Transverse colon (tissue), 4 donors: ENCODE measurements around the gene PRPF6. TPM values are rescaled to one million over a fixed set of nuclear protein-coding genes. Genes with fewer than 3 reads are reported as not detected.

Source experiments
- DNase-seq: peaks from one replicate; pipeline ENCODE4 v3.0.0-alpha.2; 2019
- H3K27ac ChIP-seq, 4 donors: fragments of 200-600 bp; sonication (generic); 2 replicates each; pipeline ENCODE4 v1.5.1; 2016 to 2018; ENCODE audit warnings: inconsistent platforms in 4 of 4
- H3K27me3 ChIP-seq: fragments of 200-600 bp; sonication (generic); 2 replicates; pipeline ENCODE4 v1.5.1; 2017; ENCODE audit warnings: inconsistent platforms
- H3K36me3 ChIP-seq, 4 donors: fragments of 200-600 bp; sonication (generic); 2 replicates each; pipeline ENCODE4 v1.5.1; 2017 to 2019; ENCODE audit warnings: inconsistent platforms in 4 of 4
- H3K4me1 ChIP-seq, 4 donors: fragments of 200-600 bp; sonication (generic); 2 replicates each; pipeline ENCODE4 v1.5.1; 2017 to 2020; ENCODE audit warnings: inconsistent platforms in 4 of 4
- H3K4me3 ChIP-seq, 4 donors: fragments of 200-600 bp; sonication (generic); 1 replicate in 1 of 4; 2 replicates in 3 of 4; pipeline versions ENCODE4 v1.5.1 to v1.6.1; 2017 to 2019; ENCODE audit warnings: inconsistent platforms in 4 of 4
- H3K9me3 ChIP-seq, 2 donors: fragments of 200-600 bp; sonication (generic); 2 replicates each; pipeline ENCODE4 v1.5.1; 2017 to 2019; ENCODE audit warnings: inconsistent platforms in 2 of 2
- CTCF ChIP-seq, 5 experiments: fragments of 200-600 bp in 3 of 5; fragments of 450-650 bp in 2 of 5; sonication (generic) in 3 of 5; IDR thresholded peaks; 1 replicate in 2 of 5; 2 replicates in 3 of 5; pipeline ENCODE4 v1.5.1; 2016 to 2017; ENCODE audit warnings: antibody characterized with exemption in 5 of 5, inconsistent platforms in 3 of 5, mild to moderate bottlenecking in 2 of 5, moderate library complexity in 1 of 5
- EP300 ChIP-seq: sonication (generic); formaldehyde crosslinking; IDR thresholded peaks from one replicate; pipeline ENCODE4 v1.6.1; 2017; ENCODE audit warnings: antibody characterized with exemption, low read depth
- POLR2A ChIP-seq: fragments of 450-650 bp; IDR thresholded peaks from one replicate; pipeline ENCODE4 v1.6.1; 2016; ENCODE audit warnings: antibody characterized with exemption, mild to moderate bottlenecking, moderate library complexity
- POLR2AphosphoS5 ChIP-seq, 3 donors: sonication (generic); formaldehyde crosslinking; IDR thresholded peaks; one replicate each; pipeline ENCODE4 v1.6.1; 2016; ENCODE audit warnings: antibody characterized with exemption in 3 of 3
- WGBS, 2 donors: methylation state at CpG; one replicate each; pipeline ENCODE4 v1.1.5; 2018; ENCODE audit warnings: low coverage in 1 of 2; 5-methylcytosine and 5-hydroxymethylcytosine counted together
- in situ Hi-C, 4 donors: fragments of 200-750 bp; cut with MboI; loops; one replicate each; pipeline versions ENCODE4 v1.15.0 to v1.15.1; 2017; ENCODE audit warnings: low sequenced_read_pairs in 3 of 4, low pct_ligation_motif_present in 1 of 4, low pct_unique_long_range_greater_than_20kb in 1 of 4
- intact Hi-C: fragments of 100-400 bp; cut with DNase I; formaldehyde crosslinking; loops from one replicate; pipeline ENCODE4 v1.15.1; 2023; ENCODE audit warnings: low total_unique reads
- small RNA-seq, 4 donors: library from RNA; depleted of rRNA; stranded (forward); fragments of <200 nt; gene quantifications; one replicate each; pipeline ENCODE3, GENCODE V24; 2016
- total RNA-seq, 4 donors: library from RNA; depleted of rRNA; stranded (reverse); fragments of >200 nt; gene quantifications; one replicate each; pipeline ENCODE4 v1.1.0, GENCODE V29; 2016

The PRPF6 gene
- total RNA-seq, 4 donors from 2014 or later = 29.2 to 55.7 (median 51.8) TPM

DNA sequence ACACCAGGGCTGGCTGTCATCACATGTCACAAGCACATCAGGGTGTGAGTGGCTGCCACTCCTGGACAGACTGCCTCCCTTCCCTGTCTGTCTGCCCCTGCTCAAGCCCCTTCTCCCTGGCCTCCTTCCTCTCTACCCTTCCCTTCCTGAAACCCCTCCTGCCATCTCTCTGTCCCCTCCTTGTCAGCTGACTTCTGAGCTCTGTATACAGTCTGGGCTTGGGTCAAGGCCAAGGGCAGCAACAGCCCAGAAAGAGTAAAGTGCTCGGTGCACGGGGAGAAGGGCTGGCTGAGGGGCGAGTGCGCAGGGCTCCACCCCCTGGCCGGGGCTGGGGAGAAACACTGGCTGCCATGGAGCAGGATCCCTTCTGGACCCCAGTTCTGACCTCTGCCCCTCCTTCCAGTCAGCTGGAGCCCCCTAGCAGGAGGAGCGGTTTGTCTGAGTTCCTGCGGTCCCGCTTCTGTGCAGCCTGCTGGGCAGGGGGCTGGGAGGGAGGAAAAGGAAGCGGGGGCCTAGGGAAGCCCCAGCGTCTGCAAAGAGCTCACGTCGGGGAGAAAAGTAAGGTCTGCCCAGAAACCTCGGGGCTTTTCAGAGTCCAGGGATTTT is 101.3 kb downstream of the PRPF6 start:
- in situ Hi-C loops = no loop called here
- Histone ChIP-seq H3K9me3 (no peaks in the 10 kb centered on the region), H3K27ac (no peak overlapping the region), H3K4me3 (no peak overlapping the region), H3K36me3 (no peaks in the 10 kb centered on the region), H3K4me1 (peaks cover 13 to 48% (median 27%) of the 10 kb centered on the region in 4 donors), H3K27me3 (peaks cover 69% of the 10 kb centered on the region)
- DNase-seq = no peak
- intact Hi-C loops = no loop called here
- whole genome bisulfite sequencing, 2 donors = 27% methylated on average over 13 of the region's 13 CpGs; no CpG with 5 or more reads in 1 of the 2 donors
- TF ChIP-seq EP300 (no peak), POLR2A (no peak), POLR2AphosphoS5 (IDR thresholded peaks at IDR 0.05) (no peak), CTCF (IDR thresholded peaks at IDR 0.05) (no peak)

Small RNAs within 50 kb of the gene (small RNA-seq; reads per million reads assigned to genes)
- 0 reads per million in 4 donors for gene AL355803.1
- 0 reads per million in 4 donors for gene MIR647
- 0 reads per million in 4 donors for gene MIR6813

Other genes with a start within 250 kb of the PRPF6 start
- gene LIME1, start 244.5 kb upstream of the PRPF6 start, total RNA-seq = 10 to 100 TPM; 24.4 to 91.1 (median 44.0) TPM
- gene SLC2A4RG, start 241.4 kb upstream of the PRPF6 start, total RNA-seq = 10 to 100 TPM; 26.3 to 50.2 (median 47.7) TPM
- 1 to 10 TPM; 2.3 to 6.0 (median 5.3) TPM for gene ZBTB46, start 149.9 kb upstream of the PRPF6 start, total RNA-seq
- not detected for gene ABHD16B, start 119.6 kb upstream of the PRPF6 start, total RNA-seq
- gene TPD52L2, start 115.9 kb upstream of the PRPF6 start, total RNA-seq = 10 to 100 TPM; 40.8 to 67.0 (median 62.6) TPM
- 10 to 100 TPM; 59.9 to 77.3 (median 71.4) TPM for gene DNAJC5, start 86.0 kb upstream of the PRPF6 start, total RNA-seq
- 100 to 1,000 TPM in 1 of 4 donors, 10 to 100 TPM in 3; 41.1 to 189 (median 68.5) TPM for gene UCKL1, start 24.7 kb upstream of the PRPF6 start, total RNA-seq
- gene ZNF512B, start 11.2 kb upstream of the PRPF6 start, total RNA-seq = 1 to 10 TPM; 1.8 to 5.2 (median 2.1) TPM
- gene SAMD10, start 1.5 kb upstream of the PRPF6 start, total RNA-seq = 10 to 100 TPM in 3 of 4 donors, 1 to 10 TPM in 1; 5.9 to 86.2 (median 19.4) TPM
- 10 to 100 TPM in 1 of 4 donors, 1 to 10 TPM in 1, under 1 TPM in 1, not detected in 1; 0.68 to 34.8 (median 1.4) TPM for gene C20orf204, start 55.0 kb downstream of the PRPF6 start, total RNA-seq
- gene SOX18, start 68.5 kb downstream of the PRPF6 start, total RNA-seq = 10 to 100 TPM in 1 of 4 donors, 1 to 10 TPM in 3; 1.8 to 14.2 (median 6.5) TPM
- 10 to 100 TPM in 3 of 4 donors, 1 to 10 TPM in 1; 5.6 to 94.3 (median 14.8) TPM for gene TCEA2, start 82.1 kb downstream of the PRPF6 start, total RNA-seq
- gene RGS19, start 98.4 kb downstream of the PRPF6 start, total RNA-seq = 10 to 100 TPM in 2 of 4 donors, 1 to 10 TPM in 1, not detected in 1; 5.5 to 37.4 (median 10.8) TPM
- under 1 TPM in 2 of 4 donors, not detected in 2; 0.14 to 0.32 TPM for gene OPRL1, start 99.0 kb downstream of the PRPF6 start, total RNA-seq
- not detected for gene LKAAEAR1, start 103.3 kb downstream of the PRPF6 start, total RNA-seq
- not detected for gene NPBWR2, start 126.4 kb downstream of the PRPF6 start, total RNA-seq
- under 1 TPM in 2 of 4 donors, not detected in 2; 0.16 to 0.55 TPM for gene MYT1, start 183.3 kb downstream of the PRPF6 start, total RNA-seq